SU-DHL-6 (cell line): Measurements from ENCODE around the gene FGFRL1.

Source experiments
- H2AFZ ChIP-seq: fragments of 200-600 bp; sonication (generic); 2 replicates; pipeline ENCODE4 v1.6.1; 2014; ENCODE audit warnings: low read depth, mild to moderate bottlenecking, moderate library complexity, mixed read lengths, antibody characterized with exemption, low read length; ENCODE audit not compliant: severe bottlenecking
- H3F3A ChIP-seq: fragments of 200-600 bp; shearing (Covaris generic); 2 replicates; pipeline ENCODE4 v1.6.0; 2016; ENCODE audit warnings: antibody characterized with exemption, mild to moderate bottlenecking; ENCODE audit not compliant: insufficient read depth
- H3K27ac ChIP-seq: fragments of 200-600 bp; sonication (generic); 2 replicates; pipeline ENCODE4 v1.5.1; 2016; ENCODE audit warnings: low read depth, mild to moderate bottlenecking, low read length, moderate library complexity, mixed read lengths
- H3K27me3 ChIP-seq: fragments of 200-600 bp; sonication (generic), shearing (Covaris generic); 2 replicates; pipeline ENCODE4 v1.6.0; 2014; ENCODE audit warnings: mild to moderate bottlenecking, low read length
- H3K36me3 ChIP-seq: fragments of 200-600 bp; sonication (generic); 2 replicates; pipeline ENCODE4 v1.6.1; 2014; ENCODE audit warnings: mild to moderate bottlenecking, low read length, mixed read lengths
- H3K4me2 ChIP-seq: fragments of 300-600, 200-600 bp; shearing (Covaris generic), sonication (generic); 2 replicates; pipeline ENCODE4 v1.6.0; 2014; ENCODE audit warnings: low read length, low read depth, mild to moderate bottlenecking; ENCODE audit not compliant: poor library complexity, severe bottlenecking
- H3K4me3 ChIP-seq: fragments of 200-600 bp; sonication (generic); 2 replicates; pipeline ENCODE4 v1.5.1; 2014; ENCODE audit warnings: antibody characterized with exemption, low read length, mild to moderate bottlenecking, mixed read lengths; ENCODE audit not compliant: insufficient read depth, poor library complexity, severe bottlenecking
- H3K79me2 ChIP-seq: fragments of 200-600 bp; sonication (generic); 2 replicates; pipeline ENCODE4 v1.6.1; 2014; ENCODE audit warnings: mild to moderate bottlenecking, low read length, moderate library complexity; ENCODE audit not compliant: insufficient read depth
- H3K9ac ChIP-seq: fragments of 200-600 bp; sonication (generic); 2 replicates; pipeline ENCODE4 v1.7.0; 2014; ENCODE audit warnings: mild to moderate bottlenecking, low read length
- H3K9me2 ChIP-seq: fragments of 200-600 bp; sonication (generic); replicated peaks from 2 replicates; pipeline ENCODE4 v1.6.1; 2014; ENCODE audit warnings: low read length; ENCODE audit not compliant: insufficient read depth
- H3K9me3 ChIP-seq: fragments of 200-600 bp; sonication (generic); 2 replicates; pipeline ENCODE4 v1.6.1; 2014; ENCODE audit warnings: low read length, mixed read lengths; ENCODE audit not compliant: insufficient read depth
- H4K20me1 ChIP-seq: fragments of 200-600 bp; sonication (generic); 2 replicates; pipeline ENCODE4 v1.6.1; 2014; ENCODE audit warnings: low read depth, mild to moderate bottlenecking, antibody characterized with exemption, low read length, moderate library complexity, mixed read lengths
- CTCF ChIP-seq: fragments of 200-600 bp; sonication (generic); IDR thresholded peaks from one replicate; pipeline ENCODE4 v1.5.1; 2017; ENCODE audit warnings: antibody characterized with exemption, mild to moderate bottlenecking, low read length, moderate library complexity; ENCODE audit not compliant: insufficient read depth, poor library complexity, severe bottlenecking
- EZH2phosphoT487 ChIP-seq: fragments of 200-600 bp; sonication (generic), shearing (Covaris generic); conservative IDR thresholded peaks from 2 replicates; pipeline ENCODE4 v1.6.1; 2018; ENCODE audit warnings: mild to moderate bottlenecking, antibody characterized with exemption, low read length, moderate library complexity, mixed read lengths

The FGFRL1 gene

GRCh38 chr4:1047976-1048772 lies 36.7 kb downstream of the FGFRL1 start:
- Histone ChIP-seq H2AFZ (no peak overlapping the region), H3K79me2 (no peaks in the 10 kb centered on the region), H3K9me2 (no peaks in the 10 kb centered on the region), H3F3A (no peaks in the 10 kb centered on the region), H3K27me3 (no peaks in the 10 kb centered on the region), H3K36me3 (no peaks in the 10 kb centered on the region), H4K20me1 (no peaks in the 10 kb centered on the region), H3K4me2 (no peak overlapping the region), H3K27ac (no peak overlapping the region), H3K4me3 (no peak overlapping the region), H3K9me3 (no peaks in the 10 kb centered on the region), H3K9ac (no peak overlapping the region)
- TF ChIP-seq EZH2phosphoT487 (no peak), CTCF (no peak)

GRCh38 chr4:1048773-1049590 lies 37.6 kb downstream of the FGFRL1 start:
- no peaks in the 10 kb centered on the region for H3K27me3 ChIP-seq
- H3K4me3 ChIP-seq = no peak overlapping the region
- H3K4me2 ChIP-seq = no peak overlapping the region

GRCh38 chr4:1049591-1049905 lies 38.1 kb downstream of the FGFRL1 start:
- no peak overlapping the region for H2AFZ ChIP-seq
- no peak overlapping the region for H3K4me3 ChIP-seq
- no peak overlapping the region for H3K27ac ChIP-seq
- H3K27me3 ChIP-seq = no peaks in the 10 kb centered on the region
- H3K79me2 ChIP-seq = no peaks in the 10 kb centered on the region
- no peak for TF ChIP-seq CTCF
- TF ChIP-seq EZH2phosphoT487 = no peak
- no peaks in the 10 kb centered on the region for H3K9me3 ChIP-seq
- no peak overlapping the region for H3K4me2 ChIP-seq
- H3K9me2 ChIP-seq = no peaks in the 10 kb centered on the region
- H3F3A ChIP-seq = no peaks in the 10 kb centered on the region
- H4K20me1 ChIP-seq = no peaks in the 10 kb centered on the region
- H3K9ac ChIP-seq = no peak overlapping the region
- no peaks in the 10 kb centered on the region for H3K36me3 ChIP-seq

More at GRCh38 chr4:1048773-1049590, 37.6 kb downstream of the FGFRL1 start:
- no peaks in the 10 kb centered on the region for H3K9me2 ChIP-seq
- TF ChIP-seq CTCF (no peak), EZH2phosphoT487 (no peak)
- H4K20me1 ChIP-seq = no peaks in the 10 kb centered on the region
- H3K79me2 ChIP-seq = no peaks in the 10 kb centered on the region
- no peak overlapping the region for H3K27ac ChIP-seq
- H3F3A ChIP-seq = no peaks in the 10 kb centered on the region
- H3K9me3 ChIP-seq = no peaks in the 10 kb centered on the region
- H3K36me3 ChIP-seq = no peaks in the 10 kb centered on the region
- no peak overlapping the region for H2AFZ ChIP-seq
- H3K9ac ChIP-seq = no peak overlapping the region
